Body of pancreas (tissue), 4 donors: Measurements from ENCODE around the gene LST1.

Source experiments
- POLR2A ChIP-seq, 3 donors: fragments of 450-650 bp; IDR thresholded peaks; one replicate each; pipeline ENCODE4 v1.6.1; 2016; ENCODE audit warnings: antibody characterized with exemption in 3 of 3, mild to moderate bottlenecking in 2 of 3
- TF ChIP-seq, protein P1 (sequence below), 7 experiments: fragments of 450-650 bp in 4 of 7; fragments of 200-600 bp in 3 of 7; sonication (generic) in 3 of 7; IDR thresholded peaks; one replicate each; pipeline ENCODE4 v1.5.1; 2016 to 2019; ENCODE audit warnings: antibody characterized with exemption in 7 of 7

DNA sequence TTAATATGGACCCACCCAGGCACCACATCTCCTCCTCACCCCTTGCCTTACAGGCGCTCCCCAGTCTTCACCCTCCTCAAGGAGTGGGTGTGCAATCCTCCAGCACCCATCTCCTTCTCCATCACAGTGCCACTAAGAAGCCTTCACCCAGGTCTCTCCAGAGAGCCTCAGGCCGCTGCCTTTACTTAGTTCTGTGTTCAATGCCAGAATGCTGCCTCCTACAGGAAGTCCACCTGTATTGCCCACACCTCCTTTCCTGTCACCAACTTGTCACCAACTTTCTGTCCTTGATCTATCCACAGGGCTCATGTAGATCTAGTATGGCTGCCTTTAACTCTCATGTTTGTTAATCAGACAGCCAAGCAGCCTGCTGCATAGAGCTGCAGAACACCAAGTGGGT, 586 bp upstream of the LST1 start:
- TF ChIP-seq, protein P1, sequence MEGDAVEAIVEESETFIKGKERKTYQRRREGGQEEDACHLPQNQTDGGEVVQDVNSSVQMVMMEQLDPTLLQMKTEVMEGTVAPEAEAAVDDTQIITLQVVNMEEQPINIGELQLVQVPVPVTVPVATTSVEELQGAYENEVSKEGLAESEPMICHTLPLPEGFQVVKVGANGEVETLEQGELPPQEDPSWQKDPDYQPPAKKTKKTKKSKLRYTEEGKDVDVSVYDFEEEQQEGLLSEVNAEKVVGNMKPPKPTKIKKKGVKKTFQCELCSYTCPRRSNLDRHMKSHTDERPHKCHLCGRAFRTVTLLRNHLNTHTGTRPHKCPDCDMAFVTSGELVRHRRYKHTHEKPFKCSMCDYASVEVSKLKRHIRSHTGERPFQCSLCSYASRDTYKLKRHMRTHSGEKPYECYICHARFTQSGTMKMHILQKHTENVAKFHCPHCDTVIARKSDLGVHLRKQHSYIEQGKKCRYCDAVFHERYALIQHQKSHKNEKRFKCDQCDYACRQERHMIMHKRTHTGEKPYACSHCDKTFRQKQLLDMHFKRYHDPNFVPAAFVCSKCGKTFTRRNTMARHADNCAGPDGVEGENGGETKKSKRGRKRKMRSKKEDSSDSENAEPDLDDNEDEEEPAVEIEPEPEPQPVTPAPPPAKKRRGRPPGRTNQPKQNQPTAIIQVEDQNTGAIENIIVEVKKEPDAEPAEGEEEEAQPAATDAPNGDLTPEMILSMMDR (IDR thresholded peaks at IDR 0.05), result peak in 1 of 7 experiments; percentile 19
- TF ChIP-seq POLR2A (IDR thresholded peaks at IDR 0.05), result no peak
